ENCODE data around the gene FRMPD1. TPM values are rescaled to one million over a fixed set of nuclear protein-coding genes. Genes with fewer than 3 reads are reported as not detected.

Gene FRMPD1
- total and polyA plus RNA-seq, 9 donors, result 0.01 to 0.46 (median 0.26) TPM; not detected in 4

GRCh38 chr9:37682951-37683350, 32.2 kb downstream of the FRMPD1 start:
- Histone ChIP-seq H3K27ac (no peak overlapping the region), H3K9me3 (no peaks in the 10 kb centered on the region), H3K36me3 (no peaks in the 10 kb centered on the region), H3K4me1 (ENCODE audit: insufficient read depth) (no peaks in the 10 kb centered on the region), H3K4me3 (no peak overlapping the region), H3K27me3 (no peaks in the 10 kb centered on the region)
- DNase-seq, result no peak
- TF ChIP-seq CTCF (IDR thresholded peaks at IDR 0.05) (no peak), POLR2A (IDR thresholded peaks at IDR 0.05) (no peak), EP300 (IDR thresholded peaks at IDR 0.05) (no peak)
- 69 to 78% (median 76%) methylated on average over 3 of the region's 3 CpGs for WGBS, 3 donors
- intact Hi-C loops (cut with DNase I), result no loop called here

DNA sequence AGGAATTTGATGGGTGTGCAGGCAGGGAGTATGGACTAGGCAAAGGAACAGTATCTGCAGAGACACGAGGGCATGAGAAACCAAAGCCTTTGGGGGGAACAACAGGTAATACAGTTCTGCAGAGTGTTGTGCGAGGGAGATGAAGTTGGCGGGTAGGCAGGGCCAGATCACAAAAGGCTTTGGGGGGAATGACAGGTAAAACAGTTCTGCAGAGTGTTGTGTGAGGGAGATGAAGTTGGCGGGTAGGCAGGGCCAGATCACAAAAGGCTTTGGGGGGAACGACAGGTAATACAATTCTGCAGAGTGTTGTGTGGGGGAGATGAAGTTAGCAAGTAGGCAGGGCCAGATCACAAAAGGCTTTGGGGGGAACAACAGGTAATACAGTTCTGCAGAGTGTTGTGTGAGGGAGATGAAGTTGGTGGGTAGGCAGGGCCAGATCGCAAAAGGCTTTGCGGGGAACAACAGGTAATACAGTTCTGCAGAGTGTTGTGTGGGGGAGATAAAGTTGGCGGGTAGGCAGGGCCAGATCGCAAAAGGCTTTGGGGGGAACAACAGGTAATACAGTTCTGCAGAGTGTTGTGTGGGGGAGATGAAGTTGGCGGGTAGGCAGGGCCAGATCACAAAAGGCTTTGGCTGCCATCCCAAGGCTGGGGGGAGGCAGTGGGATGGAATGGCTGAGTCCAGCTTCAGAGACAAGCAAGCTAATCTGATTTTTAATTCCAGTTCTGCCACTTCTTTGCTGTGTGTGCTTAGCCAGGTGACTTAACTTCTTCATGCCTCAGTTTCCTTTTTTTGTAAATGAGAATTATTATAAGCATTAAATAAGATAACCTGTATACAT, 33.0 kb downstream of the FRMPD1 start:
- H3K4me3 ChIP-seq, result no peak overlapping the region
- H3K9me3 ChIP-seq, result no peaks in the 10 kb centered on the region
- TF ChIP-seq POLR2A (IDR thresholded peaks at IDR 0.05) (no peak), EP300 (IDR thresholded peaks at IDR 0.05) (no peak), CTCF (IDR thresholded peaks at IDR 0.05) (no peak)
- intact Hi-C loops (cut with DNase I), result no loop called here
- DNase-seq, result no peak
- 43 to 57% (median 44%) methylated on average over 10 of the region's 10 CpGs for WGBS, 3 donors
- H3K4me1 ChIP-seq (ENCODE audit: insufficient read depth), result no peaks in the 10 kb centered on the region
- H3K36me3 ChIP-seq, result no peaks in the 10 kb centered on the region
- no peak overlapping the region for H3K27ac ChIP-seq
- H3K27me3 ChIP-seq, result no peaks in the 10 kb centered on the region

GRCh38 chr9:37692622-37693221, 42.0 kb downstream of the FRMPD1 start:
- Histone ChIP-seq H3K27me3 (no peaks in the 10 kb centered on the region), H3K36me3 (no peaks in the 10 kb centered on the region), H3K4me3 (no peak overlapping the region), H3K9me3 (no peaks in the 10 kb centered on the region), H3K4me1 (ENCODE audit: insufficient read depth) (no peaks in the 10 kb centered on the region), H3K27ac (no peak overlapping the region)
- DNase-seq, result no peak
- intact Hi-C loops (cut with DNase I), result no loop called here
- TF ChIP-seq CTCF (IDR thresholded peaks at IDR 0.05), result no peak
- no peak for TF ChIP-seq POLR2A (IDR thresholded peaks at IDR 0.05)
- no peak for TF ChIP-seq EP300 (IDR thresholded peaks at IDR 0.05)
- 42 to 45% (median 45%) methylated on average over 11 of the region's 11 CpGs for WGBS, 3 donors

DNA sequence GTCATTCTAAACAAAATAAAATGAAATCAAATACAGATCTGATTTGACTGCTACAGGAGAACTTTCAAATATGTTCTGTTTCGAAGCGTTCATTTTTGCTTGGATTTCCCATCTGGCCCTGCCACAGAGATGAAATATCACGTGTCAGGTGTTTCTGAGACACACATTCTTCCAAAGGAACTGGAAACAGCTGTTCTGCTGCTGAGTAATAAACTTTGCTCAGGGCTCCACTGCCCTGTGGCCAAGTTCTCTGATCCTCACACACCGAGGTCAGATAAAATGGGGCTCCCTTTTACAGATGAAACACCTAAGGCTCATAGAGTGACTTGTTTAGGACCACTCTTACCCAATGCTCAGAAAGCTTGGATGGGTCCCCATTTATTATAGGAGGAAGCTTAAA, 42.5 kb downstream of the FRMPD1 start:
- TF ChIP-seq POLR2A (IDR thresholded peaks at IDR 0.05) (no peak), CTCF (IDR thresholded peaks at IDR 0.05) (no peak), EP300 (IDR thresholded peaks at IDR 0.05) (no peak)
- Histone ChIP-seq H3K4me1 (ENCODE audit: insufficient read depth) (no peaks in the 10 kb centered on the region), H3K4me3 (no peak overlapping the region), H3K9me3 (no peaks in the 10 kb centered on the region), H3K27me3 (no peaks in the 10 kb centered on the region), H3K36me3 (no peaks in the 10 kb centered on the region), H3K27ac (no peak overlapping the region)
- intact Hi-C loops (cut with DNase I), result no loop called here
- no peak for DNase-seq
- 1 to 7% (median 6%) methylated on average over 4 of the region's 4 CpGs for WGBS, 3 donors

Data from ovary (tissue), 9 donors.